LNCaP clone FGC (cell line): ENCODE data around the gene ZNF148.

Experiments used
- DNase-seq: peaks from one replicate; pipeline ENCODE4 v3.0.0-alpha.2; 2011; ENCODE audit warnings: low read depth
- H3K4me3 ChIP-seq: 2 replicates; pipeline ENCODE4 v1.5.1; 2011; ENCODE audit warnings: mild to moderate bottlenecking, low read depth, low read length, control low read depth
- CTCF ChIP-seq: IDR thresholded peaks from 2 replicates; pipeline ENCODE4 v1.5.1; 2012; ENCODE audit warnings: mild to moderate bottlenecking; ENCODE audit not compliant: control insufficient read depth, insufficient read depth; ENCODE audit errors: extremely low read depth

Gene ZNF148

GRCh38 chr3:125200731-125201139 lies 174.4 kb downstream of the ZNF148 start:
- DNase-seq = no peak
- H3K4me3 ChIP-seq = no peak overlapping the region
- no peak for TF ChIP-seq CTCF

- no peak for TF ChIP-seq CTCF
- H3K4me3 ChIP-seq = no peak overlapping the region
- DNase-seq = no peak
These were observed 180.1 kb downstream of the ZNF148 start for GRCh38 chr3:125194849-125195601.

GRCh38 chr3:125194061-125194848 lies 180.9 kb downstream of the ZNF148 start:
- H3K4me3 ChIP-seq = no peak overlapping the region
- no peak for DNase-seq
- TF ChIP-seq CTCF = no peak

GRCh38 chr3:125192190-125193035 lies 182.7 kb downstream of the ZNF148 start:
- no peak for TF ChIP-seq CTCF
- DNase-seq = no peak
- no peak overlapping the region for H3K4me3 ChIP-seq

GRCh38 chr3:125191730-125192129 lies 183.4 kb downstream of the ZNF148 start:
- no peak for DNase-seq
- H3K4me3 ChIP-seq = no peak overlapping the region
- TF ChIP-seq CTCF = no peak

GRCh38 chr3:125191256-125191655 lies 183.9 kb downstream of the ZNF148 start:
- no peak overlapping the region for H3K4me3 ChIP-seq
- no peak for TF ChIP-seq CTCF
- no peak for DNase-seq
